GM23248 (cell line): ENCODE results near the gene RARB.

Source experiments
- EZH2 ChIP-seq: fragments of 200-600 bp; sonication (generic); IDR thresholded peaks from 2 replicates; pipeline ENCODE4 v1.6.1; 2018; ENCODE audit warnings: antibody characterized with exemption, mild to moderate bottlenecking; ENCODE audit not compliant: insufficient read depth, poor library complexity, severe bottlenecking
- EZH2phosphoT487 ChIP-seq: fragments of 200-600 bp; sonication (generic); IDR thresholded peaks from 2 replicates; pipeline ENCODE4 v1.6.1; 2018; ENCODE audit warnings: antibody characterized with exemption, moderate library complexity, mild to moderate bottlenecking, low read depth; ENCODE audit not compliant: insufficient read depth

- TF ChIP-seq EZH2 (no peak), EZH2phosphoT487 (no peak)
These were observed at the start of gene RARB for GRCh38 chr3:25427942-25428788.
